A549 (cell line): ENCODE results near the gene RCOR2. TPM values are rescaled to one million over a fixed set of nuclear protein-coding genes. Genes with fewer than 3 reads are reported as not detected.

Experiments used
- ATAC-seq, 2 experiments: fragments of 200-7000 bp in 1 of 2; fragments of >200 bp in 1 of 2; cut with Nextera tagmentation in 1 of 2; cut with Tn5 transposase in 1 of 2; 3 replicates each; pipeline versions ENCODE4 v1.8.0 to v1.9.1; 2018 to 2020; ENCODE audit warnings: mild to moderate bottlenecking in 1 of 2, moderate library complexity in 1 of 2
- CTCF ChIA-PET: fragments of 300-600 bp; sonication (Branson Sonifier 250); formaldehyde crosslinking; extraction: SDS; loops from one replicate; lab custom pipeline; 2021; ENCODE audit warnings: antibody characterized with exemption, inconsistent platforms; lab: Yijun Ruan, JAX
- POLR2A ChIA-PET: fragments of 350-600 bp; formaldehyde crosslinking; extraction: SDS; loops from one replicate; lab custom pipeline; 2021; ENCODE audit warnings: antibody characterized with exemption, inconsistent platforms; lab: Yijun Ruan, JAX
- DNase-seq, 2 experiments: peaks; one replicate each; pipeline versions ENCODE4 v3.0.0 to v3.0.0-alpha.2; 2011 to 2016; ENCODE audit warnings: low read depth in 1 of 2, low spot score in 1 of 2
- FAIRE-seq: peaks from 2 replicates; lab custom pipeline; 2011; peaks lifted over from hg19 to GRCh38; lab: Jason Lieb, UNC
- H3K27ac ChIP-seq, 2 experiments: fragments of >200 bp; sonication (Bioruptor Twin); formaldehyde crosslinking; 3 replicates each; pipeline ENCODE4 v1.5.1; 2016 to 2017
- H3K4me1 ChIP-seq: fragments of >200 bp; sonication (Bioruptor Twin); formaldehyde crosslinking; 3 replicates; pipeline ENCODE4 v1.6.1; 2016
- H3K4me2 ChIP-seq: fragments of >200 bp; sonication (Bioruptor Twin); formaldehyde crosslinking; 3 replicates; pipeline ENCODE4 v1.6.1; 2016
- H3K4me3 ChIP-seq: fragments of >200 bp; sonication (Bioruptor Twin); formaldehyde crosslinking; 3 replicates; pipeline ENCODE4 v1.5.1; 2016
- H3K9me3 ChIP-seq: fragments of >200 bp; sonication (Bioruptor Twin); formaldehyde crosslinking; 3 replicates; pipeline ENCODE4 v1.6.1; 2016
- CBX2 ChIP-seq: fragments of 200-600 bp; sonication (generic); IDR thresholded peaks from 2 replicates; pipeline ENCODE4 v1.6.1; 2016; ENCODE audit warnings: low read depth, mild to moderate bottlenecking, borderline replicate concordance
- EHMT2 ChIP-seq: fragments of 200-600 bp; sonication (generic); IDR thresholded peaks from 2 replicates; pipeline ENCODE4 v1.6.1; 2016; ENCODE audit warnings: antibody characterized with exemption, low read depth, mild to moderate bottlenecking, moderate library complexity
- HOXA7 ChIP-seq: fragments of 250-450 bp; sonication (Bioruptor Pico); IDR thresholded peaks from 2 replicates; pipeline ENCODE4 v1.5.0; 2020; ENCODE audit warnings: mild to moderate bottlenecking, moderate library complexity
- HOXB5 ChIP-seq: fragments of 250-450 bp; sonication (Bioruptor Pico); IDR thresholded peaks from 2 replicates; pipeline ENCODE4 v1.5.0; 2020; ENCODE audit warnings: mild to moderate bottlenecking, moderate library complexity
- KDM5A ChIP-seq: fragments of 200-600 bp; sonication (generic); IDR thresholded peaks from 2 replicates; pipeline ENCODE4 v1.6.1; 2016; ENCODE audit warnings: antibody characterized with exemption, mild to moderate bottlenecking
- MAZ ChIP-seq: fragments of 150-350 bp; IDR thresholded peaks from 2 replicates; pipeline ENCODE4 v1.6.1; 2014; ENCODE audit warnings: antibody characterized with exemption, low read depth, low read length, borderline replicate concordance
- PHF8 ChIP-seq: fragments of 200-600 bp; sonication (generic); IDR thresholded peaks from 2 replicates; pipeline ENCODE4 v1.6.1; 2016; ENCODE audit warnings: low read depth, mild to moderate bottlenecking, antibody characterized with exemption, moderate library complexity, borderline replicate concordance
- POLR2A ChIP-seq: IDR thresholded peaks from 2 replicates; pipeline ENCODE4 v1.6.1; 2012; ENCODE audit warnings: mild to moderate bottlenecking, low read length
- POLR2AphosphoS2 ChIP-seq: conservative IDR thresholded peaks from 2 replicates; pipeline ENCODE4 v1.6.1; 2012; ENCODE audit warnings: low read length, improper control_type of control experiment, inconsistent platforms
- RCOR1 ChIP-seq: fragments of 150-350 bp; IDR thresholded peaks from 2 replicates; pipeline ENCODE4 v1.6.1; 2014; ENCODE audit warnings: antibody characterized with exemption, low read length, low read depth
- RNF2 ChIP-seq: fragments of 200-600 bp; sonication (generic); IDR thresholded peaks from 2 replicates; pipeline ENCODE4 v1.6.1; 2016; ENCODE audit warnings: low read depth, mild to moderate bottlenecking, antibody characterized with exemption, moderate library complexity, borderline replicate concordance
- SMC3 ChIP-seq: fragments of >200 bp; sonication (Bioruptor Twin); formaldehyde crosslinking; IDR thresholded peaks from 3 replicates; pipeline ENCODE4 v1.6.1; 2018; ENCODE audit warnings: inconsistent platforms
- TP53 ChIP-seq: fragments of 250-450 bp; sonication (Bioruptor Pico); IDR thresholded peaks from 2 replicates; pipeline ENCODE4 v1.5.0; 2021; ENCODE audit warnings: mild to moderate bottlenecking, moderate library complexity
- ZC3H11A ChIP-seq: fragments of 450-650 bp; IDR thresholded peaks from 2 replicates; pipeline ENCODE4 v1.6.1; 2014; ENCODE audit warnings: antibody characterized with exemption, mild to moderate bottlenecking
- ZFP36 ChIP-seq: fragments of 450-650 bp; IDR thresholded peaks from 2 replicates; pipeline ENCODE4 v1.6.1; 2014; ENCODE audit warnings: borderline replicate concordance; ENCODE audit not compliant: partially characterized antibody
- WGBS: methylation state at CpG from one replicate; pipeline ENCODE4 v1.1.6; 2017; ENCODE audit errors: missing lambda C conversion rate; 5-methylcytosine and 5-hydroxymethylcytosine counted together
- polyA plus RNA-seq, 4 experiments: library from polyadenylated mRNA; depleted of rRNA in 3 of 4; stranded (reverse); fragments of >200 nt; fragmentation: RNase III in 1 of 4; extraction: RNeasy Plus Mini Kit Qiagen cat#74134 plus additional on column Dnase treatment in 1 of 4; gene quantifications; 2 replicates in 3 of 4; 3 replicates in 1 of 4; pipeline ENCODE4 v1.2.3, GENCODE V29; 2011 to 2017
- TF ChIP-seq, protein P1 (sequence below): fragments of 150-350 bp; IDR thresholded peaks from 2 replicates; pipeline ENCODE4 v1.6.1; 2014; ENCODE audit warnings: low read depth, mild to moderate bottlenecking, low read length
- TF ChIP-seq, protein P2 (sequence below): fragments of 250-450 bp; sonication (Bioruptor Pico); IDR thresholded peaks from 2 replicates; pipeline ENCODE4 v1.5.0; 2021; ENCODE audit warnings: mild to moderate bottlenecking, moderate library complexity, borderline replicate concordance
- TF ChIP-seq, protein P3 (sequence below): IDR thresholded peaks from 2 replicates; pipeline ENCODE4 v1.6.1; 2012
- TF ChIP-seq, protein P4 (sequence below): fragments of 250-450 bp; sonication (Bioruptor Pico); IDR thresholded peaks from 2 replicates; pipeline ENCODE4 v1.5.0; 2020; ENCODE audit warnings: low read depth, mild to moderate bottlenecking, moderate library complexity
- TF ChIP-seq, protein P5 (sequence below): fragments of >200 bp; sonication (Bioruptor Twin); formaldehyde crosslinking; IDR thresholded peaks from 3 replicates; pipeline ENCODE4 v1.5.1; 2016

The RCOR2 gene
- polyA plus RNA-seq, 2 of the 4 experiments (the other 2 are of a cell fraction): 0.46 to 2.5 TPM

DNA sequence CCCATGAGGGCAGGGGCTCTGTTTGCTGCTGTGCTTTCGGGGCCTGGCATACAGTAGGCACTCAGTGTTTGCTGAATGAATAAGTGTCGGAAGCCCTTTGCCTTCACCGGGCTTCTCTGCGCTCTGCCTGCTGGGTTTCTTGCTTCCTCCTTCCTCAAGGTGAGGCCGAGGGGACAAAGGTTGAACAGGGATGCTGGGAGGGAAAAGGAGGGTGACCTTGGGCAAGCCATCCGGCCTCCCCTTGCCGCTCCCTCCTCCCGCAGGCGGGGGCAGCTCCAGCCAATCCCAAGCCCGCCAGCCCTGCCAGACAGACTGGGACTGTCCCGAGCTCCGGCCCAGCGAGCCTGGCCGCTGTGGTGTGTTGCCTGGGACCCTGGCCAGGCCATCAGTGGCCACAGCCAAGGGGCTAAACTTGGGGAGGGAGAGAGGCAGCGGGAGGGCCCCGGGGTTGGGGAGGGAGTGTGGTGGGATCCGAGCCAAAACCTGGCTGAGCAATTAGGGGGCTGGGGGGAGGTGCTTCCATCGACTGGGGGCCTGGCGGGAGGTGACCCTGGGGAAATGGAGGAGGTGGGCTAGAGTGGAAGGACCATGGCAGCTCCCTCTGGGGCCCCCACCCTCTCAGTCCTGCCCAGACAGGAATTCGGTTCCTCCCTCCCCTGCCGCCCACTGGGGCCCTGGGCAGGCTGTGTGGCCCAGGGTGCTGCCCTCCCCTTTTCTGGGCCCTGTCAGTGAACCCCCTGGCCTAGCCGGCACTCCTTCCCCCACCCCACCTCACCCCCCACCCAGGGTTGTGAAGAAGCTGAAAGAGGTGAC lies 3.4 kb upstream of the RCOR2 start:
- WGBS: 85% methylated on average over 13 of the region's 22 CpGs
- Histone ChIP-seq H3K9me3 (no peaks in the 10 kb centered on the region), H3K27ac (peak overlapping the region in 1 of 2 experiments; percentile 92; a peak in 2 of 6 replicates), H3K4me3 (no peak overlapping the region), H3K4me1 (peaks cover 37% of the 10 kb centered on the region), H3K4me2 (no peak overlapping the region)
- FAIRE-seq (no peak), ATAC-seq (no peak), DNase-seq (no peak)
- ChIA-PET POLR2A (no interaction called here), CTCF (interaction anchor here (0.8 to 3.7 kb wide), 12 partner anchors 7 to 231 kb away, joined by 3 to 30 read pairs (median 6); partner anchors contain the start of genes MARK2 and ZFTA)
- no peak for TF ChIP-seq RCOR1
- TF ChIP-seq ZFP36: no peak
- TF ChIP-seq, protein P1, sequence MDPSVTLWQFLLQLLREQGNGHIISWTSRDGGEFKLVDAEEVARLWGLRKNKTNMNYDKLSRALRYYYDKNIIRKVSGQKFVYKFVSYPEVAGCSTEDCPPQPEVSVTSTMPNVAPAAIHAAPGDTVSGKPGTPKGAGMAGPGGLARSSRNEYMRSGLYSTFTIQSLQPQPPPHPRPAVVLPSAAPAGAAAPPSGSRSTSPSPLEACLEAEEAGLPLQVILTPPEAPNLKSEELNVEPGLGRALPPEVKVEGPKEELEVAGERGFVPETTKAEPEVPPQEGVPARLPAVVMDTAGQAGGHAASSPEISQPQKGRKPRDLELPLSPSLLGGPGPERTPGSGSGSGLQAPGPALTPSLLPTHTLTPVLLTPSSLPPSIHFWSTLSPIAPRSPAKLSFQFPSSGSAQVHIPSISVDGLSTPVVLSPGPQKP: no peak
- TF ChIP-seq, protein P2, sequence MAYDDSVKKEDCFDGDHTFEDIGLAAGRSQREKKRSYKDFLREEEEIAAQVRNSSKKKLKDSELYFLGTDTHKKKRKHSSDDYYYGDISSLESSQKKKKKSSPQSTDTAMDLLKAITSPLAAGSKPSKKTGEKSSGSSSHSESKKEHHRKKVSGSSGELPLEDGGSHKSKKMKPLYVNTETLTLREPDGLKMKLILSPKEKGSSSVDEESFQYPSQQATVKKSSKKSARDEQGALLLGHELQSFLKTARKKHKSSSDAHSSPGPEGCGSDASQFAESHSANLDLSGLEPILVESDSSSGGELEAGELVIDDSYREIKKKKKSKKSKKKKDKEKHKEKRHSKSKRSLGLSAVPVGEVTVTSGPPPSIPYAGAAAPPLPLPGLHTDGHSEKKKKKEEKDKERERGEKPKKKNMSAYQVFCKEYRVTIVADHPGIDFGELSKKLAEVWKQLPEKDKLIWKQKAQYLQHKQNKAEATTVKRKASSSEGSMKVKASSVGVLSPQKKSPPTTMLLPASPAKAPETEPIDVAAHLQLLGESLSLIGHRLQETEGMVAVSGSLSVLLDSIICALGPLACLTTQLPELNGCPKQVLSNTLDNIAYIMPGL (CRISPR knock-in tag): no peak
- no peak for TF ChIP-seq EHMT2
- TF ChIP-seq POLR2AphosphoS2: no peak
- no peak for TF ChIP-seq SMC3
- TF ChIP-seq, protein P3, sequence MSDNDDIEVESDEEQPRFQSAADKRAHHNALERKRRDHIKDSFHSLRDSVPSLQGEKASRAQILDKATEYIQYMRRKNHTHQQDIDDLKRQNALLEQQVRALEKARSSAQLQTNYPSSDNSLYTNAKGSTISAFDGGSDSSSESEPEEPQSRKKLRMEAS: no peak
- TF ChIP-seq, protein P4, sequence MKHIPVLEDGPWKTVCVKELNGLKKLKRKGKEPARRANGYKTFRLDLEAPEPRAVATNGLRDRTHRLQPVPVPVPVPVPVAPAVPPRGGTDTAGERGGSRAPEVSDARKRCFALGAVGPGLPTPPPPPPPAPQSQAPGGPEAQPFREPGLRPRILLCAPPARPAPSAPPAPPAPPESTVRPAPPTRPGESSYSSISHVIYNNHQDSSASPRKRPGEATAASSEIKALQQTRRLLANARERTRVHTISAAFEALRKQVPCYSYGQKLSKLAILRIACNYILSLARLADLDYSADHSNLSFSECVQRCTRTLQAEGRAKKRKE: no peak
- no peak for TF ChIP-seq TP53 (CRISPR knock-in tag)
- no peak for TF ChIP-seq RNF2
- no peak for TF ChIP-seq PHF8
- no peak for TF ChIP-seq ZC3H11A
- no peak for TF ChIP-seq MAZ
- TF ChIP-seq, protein P5, sequence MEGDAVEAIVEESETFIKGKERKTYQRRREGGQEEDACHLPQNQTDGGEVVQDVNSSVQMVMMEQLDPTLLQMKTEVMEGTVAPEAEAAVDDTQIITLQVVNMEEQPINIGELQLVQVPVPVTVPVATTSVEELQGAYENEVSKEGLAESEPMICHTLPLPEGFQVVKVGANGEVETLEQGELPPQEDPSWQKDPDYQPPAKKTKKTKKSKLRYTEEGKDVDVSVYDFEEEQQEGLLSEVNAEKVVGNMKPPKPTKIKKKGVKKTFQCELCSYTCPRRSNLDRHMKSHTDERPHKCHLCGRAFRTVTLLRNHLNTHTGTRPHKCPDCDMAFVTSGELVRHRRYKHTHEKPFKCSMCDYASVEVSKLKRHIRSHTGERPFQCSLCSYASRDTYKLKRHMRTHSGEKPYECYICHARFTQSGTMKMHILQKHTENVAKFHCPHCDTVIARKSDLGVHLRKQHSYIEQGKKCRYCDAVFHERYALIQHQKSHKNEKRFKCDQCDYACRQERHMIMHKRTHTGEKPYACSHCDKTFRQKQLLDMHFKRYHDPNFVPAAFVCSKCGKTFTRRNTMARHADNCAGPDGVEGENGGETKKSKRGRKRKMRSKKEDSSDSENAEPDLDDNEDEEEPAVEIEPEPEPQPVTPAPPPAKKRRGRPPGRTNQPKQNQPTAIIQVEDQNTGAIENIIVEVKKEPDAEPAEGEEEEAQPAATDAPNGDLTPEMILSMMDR: no peak
- TF ChIP-seq CBX2: no peak
- no peak for TF ChIP-seq HOXB5 (CRISPR knock-in tag)
- no peak for TF ChIP-seq KDM5A
- TF ChIP-seq POLR2A: no peak
- TF ChIP-seq HOXA7 (CRISPR knock-in tag): no peak
